Fibroblast of mammary gland (primary cell): ENCODE data around the gene SSTR3.

Experiments used
- DNase-seq: peaks from one replicate; pipeline ENCODE4 v3.0.0-alpha.2; 2010; ENCODE audit warnings: low read depth
- H3K4me3 ChIP-seq: 2 replicates; pipeline ENCODE4 v1.5.1; 2011; ENCODE audit warnings: low read depth, mild to moderate bottlenecking, low read length, moderate library complexity; ENCODE audit not compliant: control insufficient read depth
- CTCF ChIP-seq: conservative IDR thresholded peaks from 2 replicates; pipeline ENCODE4 v1.5.1; 2011; ENCODE audit warnings: low read depth, low read length, inconsistent platforms; ENCODE audit not compliant: control insufficient read depth, insufficient read depth

SSTR3 gene

GRCh38 chr22:37167981-37168647 is 44.2 kb downstream of the SSTR3 start:
- no peak for TF ChIP-seq CTCF

DNA sequence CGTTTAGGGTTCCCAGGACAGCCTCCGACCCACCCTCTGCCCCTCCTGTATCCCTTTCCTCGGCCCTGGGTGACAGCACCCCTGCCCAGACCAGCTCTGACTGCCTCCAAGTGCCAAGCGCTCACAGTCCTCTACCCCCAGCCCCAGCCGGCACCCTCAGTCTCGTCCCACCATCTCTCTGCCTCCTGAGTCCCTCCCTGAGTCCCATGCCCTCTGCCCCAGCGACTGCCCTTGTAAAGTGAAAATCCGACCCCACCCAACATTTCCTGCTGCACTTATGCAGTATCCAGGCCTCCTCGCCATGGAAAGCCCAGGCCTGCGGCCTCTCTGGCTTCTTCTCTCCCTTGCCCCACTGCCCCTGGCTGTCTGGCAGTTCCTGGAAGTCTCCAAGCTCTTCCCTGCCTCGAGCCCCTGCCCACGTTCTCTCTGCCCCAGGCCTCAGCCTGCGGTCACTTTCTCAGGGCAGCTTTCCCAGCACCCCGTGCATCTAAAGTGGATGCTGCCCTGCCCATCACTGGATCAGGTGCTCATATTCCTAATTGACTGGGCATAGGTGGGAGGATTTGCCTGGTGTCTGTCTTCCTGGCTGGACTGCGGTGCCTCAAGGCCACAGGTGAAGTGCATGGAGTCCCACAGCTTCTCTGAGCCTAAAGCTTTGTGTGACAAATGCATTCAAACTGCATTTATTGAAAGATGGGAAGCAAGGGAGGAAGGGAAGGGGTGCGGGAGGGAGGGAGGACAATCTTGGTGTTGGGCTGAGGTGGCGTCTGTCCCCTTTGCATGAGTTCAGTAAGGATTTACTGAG is 44.9 kb downstream of the SSTR3 start:
- DNase-seq, result no peak

More at GRCh38 chr22:37167981-37168647, 44.2 kb downstream of the SSTR3 start:
- H3K4me3 ChIP-seq, result no peak overlapping the region
- no peak for DNase-seq

DNA sequence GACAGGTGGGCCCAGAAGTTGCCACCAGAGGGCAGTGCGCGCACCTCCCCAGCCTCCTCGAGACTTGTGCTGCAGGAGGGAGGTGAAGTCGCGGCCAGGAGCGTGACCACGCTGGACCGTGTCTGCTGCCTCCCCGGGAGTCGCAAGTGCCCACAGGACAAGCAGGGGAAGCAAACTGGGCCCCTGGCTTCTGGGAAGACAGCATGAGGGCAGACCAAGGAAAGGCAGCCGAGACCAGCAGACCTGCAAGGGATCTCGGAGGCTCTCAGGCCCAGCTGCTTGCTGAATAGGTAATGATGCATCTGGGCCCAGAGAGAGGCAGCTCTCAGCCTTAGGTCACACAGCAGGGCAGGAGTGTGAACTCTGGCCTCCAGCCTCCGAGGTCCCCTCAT is 45.6 kb downstream of the SSTR3 start:
- no peak overlapping the region for H3K4me3 ChIP-seq
- peak; percentile 83 for TF ChIP-seq CTCF
- DNase-seq, result peak; percentile 67

More for the DNA sequence above, 44.9 kb downstream of the SSTR3 start:
- TF ChIP-seq CTCF, result no peak
- H3K4me3 ChIP-seq, result no peak overlapping the region

- DNase-seq, result no peak
- no peak for TF ChIP-seq CTCF
- H3K4me3 ChIP-seq, result no peak overlapping the region
Observed at GRCh38 chr22:37165940-37166674, 46.2 kb downstream of the SSTR3 start.

DNA sequence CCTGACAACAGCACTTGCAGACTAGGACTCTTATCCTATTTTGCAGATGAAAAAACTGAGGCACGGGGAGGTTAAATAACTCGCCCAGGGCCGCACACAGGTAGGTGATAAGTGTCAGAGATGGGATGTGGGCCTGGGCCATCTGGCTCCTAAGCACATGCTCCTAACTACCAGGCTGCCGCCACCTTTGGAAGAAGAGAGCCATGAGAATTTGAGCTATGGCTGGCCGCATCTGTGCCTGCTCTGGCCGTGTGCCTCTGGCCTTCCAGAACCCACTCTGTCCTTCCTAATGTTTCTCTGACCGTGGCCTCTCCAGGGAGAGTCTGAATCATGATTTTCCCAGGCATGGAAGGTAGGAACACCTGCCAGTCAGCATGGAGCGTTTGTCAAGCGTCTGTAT is 47.2 kb downstream of the SSTR3 start:
- no peak for DNase-seq

GRCh38 chr22:37164505-37164887 is 47.8 kb downstream of the SSTR3 start:
- no peak for DNase-seq
- no peak overlapping the region for H3K4me3 ChIP-seq
- no peak for TF ChIP-seq CTCF

More for the DNA sequence above, 47.2 kb downstream of the SSTR3 start:
- TF ChIP-seq CTCF, result no peak
- H3K4me3 ChIP-seq, result no peak overlapping the region
